Activated CD4-positive, CD25-positive, alpha-beta regulatory T cell treated with anti-CD3 and anti-CD28 coated beads, Interleukin-2, amount 50 U/mL, for 72 hours (primary cell): ENCODE results near the gene THEMIS.
"Not testable (repeated sequence)": the region's sequence is repeated elsewhere in the genome, so short reads cannot be mapped to it uniquely, and the experiment has no call there.

Source experiments
- DNase-seq: peaks from one replicate; pipeline ENCODE4 v3.0.0; 2021

Gene THEMIS

GRCh38 chr6:127716465-127716864 is 184.4 kb downstream of the THEMIS start:
- no peak for DNase-seq

GRCh38 chr6:127710668-127711067 is 190.2 kb downstream of the THEMIS start:
- DNase-seq = no peak

DNA sequence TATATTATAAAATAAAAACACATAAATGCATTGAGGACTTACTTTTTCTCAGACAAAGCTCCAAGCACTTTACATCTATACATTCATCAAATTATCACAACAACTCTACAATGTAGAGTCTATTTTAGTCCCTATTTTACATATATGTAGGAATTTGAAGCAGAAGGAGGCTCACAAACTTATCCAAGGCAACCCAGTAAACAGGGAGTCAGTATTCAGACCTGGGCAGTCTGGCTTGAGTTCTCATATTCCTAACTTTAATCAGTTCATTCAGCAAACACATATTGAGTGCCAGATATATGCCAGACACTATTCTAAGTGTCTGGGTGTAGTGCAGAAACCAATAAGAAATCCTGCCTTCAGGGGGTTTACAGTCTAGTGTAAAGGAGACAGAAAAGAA is 194.6 kb downstream of the THEMIS start:
- DNase-seq = no peak

- DNase-seq = no peak
These were observed 205.8 kb downstream of the THEMIS start for GRCh38 chr6:127695108-127695507.

DNA sequence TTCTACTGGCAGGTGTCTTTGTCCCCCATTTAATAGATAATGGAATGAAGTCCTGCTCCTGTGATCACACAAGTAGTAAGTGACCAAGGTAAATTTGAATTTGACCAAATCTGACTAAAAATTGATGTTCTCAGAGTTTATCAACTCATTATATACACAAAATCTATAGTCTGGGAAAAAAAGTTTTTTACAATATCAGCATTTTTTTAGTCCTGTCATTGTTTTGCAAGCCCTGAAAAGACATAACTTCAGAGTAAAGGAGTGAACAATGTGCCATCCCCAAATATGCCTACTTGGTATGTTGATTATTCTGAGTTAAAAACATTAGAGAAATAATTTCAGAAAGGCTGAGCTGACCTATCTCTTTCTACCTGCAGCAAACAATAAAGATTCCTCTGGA is 209.7 kb downstream of the THEMIS start:
- DNase-seq = no peak

DNA sequence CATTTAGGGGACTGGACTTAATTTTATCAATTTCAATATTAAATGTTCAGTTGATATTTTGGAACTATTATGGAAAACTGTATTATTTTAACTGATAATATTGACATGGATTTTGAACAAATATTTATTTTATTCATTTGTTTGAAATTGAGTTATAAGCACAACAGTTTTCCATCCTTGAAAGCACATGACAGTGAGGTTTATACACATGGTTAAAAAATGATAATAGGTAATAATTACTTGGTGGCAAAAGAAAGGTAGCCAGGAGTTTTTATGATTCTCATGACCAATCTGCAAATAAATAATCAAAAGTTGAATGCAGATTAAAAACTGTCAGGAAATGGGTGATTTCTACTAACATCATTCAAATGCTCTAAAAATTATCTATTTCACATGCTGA is 210.3 kb downstream of the THEMIS start:
- no peak for DNase-seq

DNA sequence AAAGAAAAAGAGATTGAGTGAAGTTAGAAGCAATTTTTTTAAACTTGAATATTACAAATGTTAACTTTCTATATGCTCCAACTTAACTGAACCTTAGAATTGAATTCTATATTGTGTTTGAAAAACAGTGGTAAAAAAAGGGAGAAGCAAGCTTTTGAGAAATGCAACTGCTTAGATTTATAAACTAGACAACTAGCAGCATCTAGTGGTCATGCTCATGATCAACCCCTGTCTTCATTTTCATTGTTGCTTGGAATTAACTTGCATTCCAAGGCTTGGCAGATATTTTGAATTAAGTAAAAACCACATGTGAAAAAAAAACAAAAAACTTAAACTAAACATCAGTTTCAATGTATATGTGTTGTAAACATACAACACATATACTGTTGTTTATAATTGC is 210.8 kb downstream of the THEMIS start:
- no peak for DNase-seq

DNA sequence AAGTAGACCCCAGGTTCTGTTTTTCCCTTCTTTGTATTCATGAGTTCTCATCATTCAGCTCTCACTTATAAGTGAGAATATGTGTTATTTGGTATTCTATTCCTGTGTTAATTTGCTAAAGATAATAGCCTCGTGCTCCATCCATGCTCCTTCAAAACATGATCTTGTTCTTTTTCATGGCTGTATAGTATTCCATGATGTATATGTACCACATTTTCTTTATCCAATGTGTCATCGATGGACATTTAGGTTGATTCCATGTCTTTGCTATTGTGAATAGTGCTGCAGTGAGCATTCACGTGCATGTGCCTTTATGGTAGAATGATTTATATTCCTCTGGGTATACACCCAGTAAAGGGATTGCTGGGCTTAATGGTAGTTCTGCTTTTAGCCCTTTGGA is 213.4 kb downstream of the THEMIS start:
- not testable (repeated sequence) for DNase-seq

- DNase-seq = no peak
These were observed 214.8 kb downstream of the THEMIS start for GRCh38 chr6:127686084-127686483.

GRCh38 chr6:127684501-127684900 is 216.4 kb downstream of the THEMIS start:
- no peak for DNase-seq
